Fibroblast of skin of right biceps (primary cell): ENCODE results near the gene RBP3.

Experiments used
- DNase-seq: peaks from one replicate; pipeline ENCODE4 v3.0.0-alpha.2; 2013

RBP3 gene

GRCh38 chr10:47403446-47404318, 55.5 kb downstream of the RBP3 start:
- DNase-seq: peak; percentile 25

DNA sequence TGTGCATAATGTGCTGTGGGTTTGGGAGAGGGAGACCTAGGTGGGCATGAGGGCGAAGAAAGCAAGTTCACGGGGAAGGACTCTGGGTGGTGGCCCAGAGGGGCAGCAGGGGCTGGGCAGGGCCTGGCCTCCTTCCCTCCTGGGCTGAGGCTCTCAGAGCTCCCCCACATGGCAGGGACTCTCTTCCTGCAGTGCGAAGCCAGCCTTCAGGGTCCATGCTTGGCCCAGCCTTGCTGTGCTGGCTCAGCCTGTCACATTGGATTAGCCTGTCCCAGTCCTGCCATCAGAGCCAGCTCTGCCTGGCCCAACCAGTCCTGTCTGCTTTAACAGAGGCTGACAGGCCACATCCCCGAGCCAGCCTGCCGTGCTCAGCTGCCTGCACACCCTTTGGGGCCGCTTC, 56.3 kb downstream of the RBP3 start:
- no peak for DNase-seq

DNA sequence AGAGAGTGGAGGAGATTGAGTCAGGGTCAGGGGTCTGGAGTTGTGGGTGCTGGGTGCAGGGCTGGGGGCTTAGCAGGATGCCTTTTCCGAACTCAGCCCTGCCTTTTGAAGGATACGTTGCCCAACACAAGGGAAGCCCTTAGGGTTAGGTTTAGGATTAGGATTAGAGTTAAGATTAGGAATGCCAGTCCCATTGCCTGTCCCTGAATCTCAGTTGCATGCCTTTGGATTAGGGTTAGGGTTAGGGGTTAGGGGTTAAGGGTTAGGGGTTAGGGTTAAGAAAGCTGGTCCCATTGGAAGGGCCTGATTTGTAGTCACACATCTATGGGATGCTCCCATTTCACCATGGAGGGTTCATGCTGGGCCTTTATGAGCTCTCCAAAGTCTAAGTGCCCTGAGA, 56.8 kb downstream of the RBP3 start:
- no peak for DNase-seq

DNA sequence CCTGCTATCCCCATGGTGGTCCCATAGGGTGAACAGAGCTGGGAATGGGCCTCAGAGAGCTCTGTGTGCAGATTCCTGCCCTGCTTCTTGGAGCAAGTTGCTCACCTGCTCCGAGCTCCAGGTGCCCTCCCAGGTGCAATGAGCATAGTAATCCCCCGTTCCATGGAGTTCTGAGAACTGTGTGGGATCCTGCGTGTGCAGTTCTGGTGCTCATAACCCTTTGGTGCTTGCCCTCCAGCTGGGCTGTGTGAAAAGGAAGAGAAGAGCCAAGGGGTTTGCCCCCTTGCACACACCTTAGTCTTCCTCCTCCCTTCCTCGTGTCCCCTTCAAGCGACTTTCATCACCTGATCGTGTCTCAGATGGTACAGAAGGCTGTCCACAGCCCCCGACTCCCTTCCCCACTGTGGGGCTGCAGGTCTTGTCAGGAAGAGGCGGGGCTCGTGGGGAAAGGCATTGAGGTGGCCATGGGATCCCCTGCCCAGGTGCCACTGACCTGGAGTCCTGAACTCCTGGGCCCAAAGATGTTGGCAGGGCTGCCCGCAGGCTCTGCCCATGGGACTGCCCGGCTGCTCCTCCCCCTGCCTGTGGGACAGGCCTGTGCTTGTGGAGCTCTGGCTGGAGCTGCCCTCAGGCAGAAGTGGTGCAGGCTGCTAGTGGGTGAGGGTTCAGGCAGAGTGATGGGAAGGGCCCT, 57.8 kb downstream of the RBP3 start:
- no peak for DNase-seq

DNA sequence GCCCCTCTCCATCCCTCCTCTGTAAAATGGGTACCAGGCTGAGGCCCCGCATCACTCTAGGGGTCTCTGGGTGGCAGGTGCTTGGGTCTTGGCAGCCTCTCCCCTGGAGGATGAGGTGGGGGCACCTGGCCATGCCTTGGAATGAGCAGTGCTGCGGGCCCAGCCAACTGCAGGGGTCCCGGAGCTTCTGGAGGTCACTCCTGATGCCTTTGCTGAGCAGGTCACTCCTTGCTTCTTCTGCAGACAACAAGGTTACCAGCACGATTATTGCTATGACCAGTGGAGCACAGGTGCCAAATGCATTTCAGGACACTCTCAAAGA, 58.3 kb downstream of the RBP3 start:
- no peak for DNase-seq

DNA sequence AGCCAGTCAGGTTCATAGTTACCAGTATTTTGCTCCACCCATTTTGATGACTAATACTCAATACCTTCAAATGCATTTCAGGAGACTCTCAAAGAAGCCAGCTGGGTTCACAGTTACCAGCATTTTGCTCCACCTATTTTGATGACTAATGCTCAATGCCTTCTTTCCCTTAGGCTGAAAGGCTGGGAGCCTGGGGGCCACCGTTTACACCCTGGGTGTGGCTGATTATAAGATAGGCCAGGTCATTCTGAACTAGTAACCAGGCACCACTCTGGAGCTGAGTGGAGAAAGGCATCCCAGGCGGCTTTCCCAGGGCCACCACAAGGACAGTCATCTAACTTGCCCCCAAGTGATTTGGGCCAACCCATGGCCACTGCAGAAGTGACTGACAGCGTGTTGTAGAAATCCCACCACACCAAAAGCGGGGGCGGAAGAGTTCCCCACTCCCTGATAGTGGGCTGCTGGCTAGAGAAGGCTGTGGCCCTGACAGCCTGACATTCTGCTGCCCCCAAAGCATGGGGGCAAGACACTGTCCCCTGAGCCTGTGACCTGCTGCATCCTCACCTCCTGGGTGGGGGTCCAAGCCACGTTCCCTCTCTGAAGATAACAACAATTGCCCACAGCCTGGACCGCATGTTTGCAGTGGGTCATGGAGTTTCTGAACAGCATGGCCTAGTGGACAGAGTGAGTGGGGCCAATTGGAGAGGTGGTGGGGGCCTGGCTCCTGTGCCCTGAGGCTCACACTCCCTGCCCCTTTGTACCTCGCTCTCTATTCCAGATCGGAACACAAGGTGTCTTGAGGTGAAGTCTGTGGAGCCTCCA, 58.9 kb downstream of the RBP3 start:
- DNase-seq: peak; percentile 78
